Activated CD8-positive, alpha-beta T cell treated with anti-CD3 and anti-CD28 coated beads for 36 hours (primary cell): ENCODE measurements around the gene LANCL3. TPM values are rescaled to one million over a fixed set of nuclear protein-coding genes. Genes with fewer than 3 reads are reported as not detected.

Experiments used
- ATAC-seq: fragments of 200-7000 bp; cut with Tn5 transposase; one replicate; pipeline ENCODE4 v1.10.0; 2021; ENCODE audit warnings: mild to moderate bottlenecking, moderate library complexity
- CTCF ChIA-PET: fragments of 350-600 bp; sonication (Branson Sonifier 250); formaldehyde crosslinking; loops from one replicate; lab custom pipeline; 2021; ENCODE audit warnings: antibody characterized with exemption; lab: Charles Lee
- POLR2A ChIA-PET: fragments of 350-600 bp; sonication (Branson Sonifier 250); formaldehyde crosslinking; loops from one replicate; lab custom pipeline; 2021; ENCODE audit warnings: antibody characterized with exemption; lab: Charles Lee
- DNase-seq: peaks from one replicate; pipeline ENCODE4 v3.0.0-alpha.2; 2020
- H3K27ac Mint-ChIP-seq: one replicate; pipeline ENCODE4 v1.8.0; 2021; ENCODE audit warnings: mild to moderate bottlenecking, mixed read lengths
- H3K27me3 Mint-ChIP-seq: one replicate; pipeline ENCODE4 v1.8.0; 2021; ENCODE audit warnings: mixed read lengths
- H3K36me3 Mint-ChIP-seq: one replicate; pipeline ENCODE4 v1.8.0; 2021; ENCODE audit warnings: low read depth, mixed read lengths
- H3K4me1 Mint-ChIP-seq: one replicate; pipeline ENCODE4 v1.8.0; 2021; ENCODE audit warnings: low read depth, mixed read lengths
- H3K4me3 Mint-ChIP-seq: one replicate; pipeline ENCODE4 v1.8.0; 2021; ENCODE audit warnings: mild to moderate bottlenecking, moderate library complexity, mixed read lengths
- H3K9me3 Mint-ChIP-seq: one replicate; pipeline ENCODE4 v1.8.0; 2021; ENCODE audit warnings: mixed read lengths
- intact Hi-C: fragments of 100-400 bp; cut with micrococcal nuclease; formaldehyde crosslinking; loops from one replicate; pipeline ENCODE4 v1.10.0; 2022
- total RNA-seq, 2 experiments: library from RNA; stranded (reverse); gene quantifications; one replicate each; pipeline ENCODE4 v1.2.3, GENCODE V29; 2021
- TF ChIP-seq, protein P1 (sequence below): fragments of 200-600 bp; IDR thresholded peaks from one replicate; pipeline ENCODE4 v1.8.0; 2022; ENCODE audit warnings: antibody characterized with exemption, mild to moderate bottlenecking

Gene LANCL3
- total RNA-seq, 2 experiments from 2014 or later, result 0.16 to 0.34 TPM

DNA sequence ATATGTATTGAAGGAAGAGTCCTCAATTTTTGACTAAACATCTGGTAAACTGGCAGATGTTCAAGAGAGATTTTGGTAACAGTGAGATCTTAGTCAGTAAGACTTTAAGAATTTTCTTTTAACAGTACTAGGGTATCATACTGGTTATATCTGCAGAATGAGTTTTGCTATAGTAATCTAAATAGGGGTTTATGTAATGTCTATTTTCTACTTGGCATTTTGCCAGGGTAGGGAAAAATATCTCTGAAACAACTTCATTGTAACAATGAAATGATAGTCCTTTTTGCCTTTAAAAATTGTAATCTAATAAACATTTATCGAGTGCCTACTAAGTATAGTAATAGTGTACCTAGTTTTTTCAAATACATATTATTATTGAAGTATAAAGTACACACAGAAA lies 146.2 kb downstream of the LANCL3 start:
- ATAC-seq, result no peak
- ChIA-PET CTCF (no interaction called here), POLR2A (no interaction called here)
- Mint-ChIP-seq H3K36me3 (no peaks in the 10 kb centered on the region), H3K27ac (no peak overlapping the region), H3K4me3 (no peak overlapping the region), H3K27me3 (no peaks in the 10 kb centered on the region), H3K4me1 (no peaks in the 10 kb centered on the region), H3K9me3 (peaks cover 6% of the 10 kb centered on the region)
- TF ChIP-seq, protein P1, sequence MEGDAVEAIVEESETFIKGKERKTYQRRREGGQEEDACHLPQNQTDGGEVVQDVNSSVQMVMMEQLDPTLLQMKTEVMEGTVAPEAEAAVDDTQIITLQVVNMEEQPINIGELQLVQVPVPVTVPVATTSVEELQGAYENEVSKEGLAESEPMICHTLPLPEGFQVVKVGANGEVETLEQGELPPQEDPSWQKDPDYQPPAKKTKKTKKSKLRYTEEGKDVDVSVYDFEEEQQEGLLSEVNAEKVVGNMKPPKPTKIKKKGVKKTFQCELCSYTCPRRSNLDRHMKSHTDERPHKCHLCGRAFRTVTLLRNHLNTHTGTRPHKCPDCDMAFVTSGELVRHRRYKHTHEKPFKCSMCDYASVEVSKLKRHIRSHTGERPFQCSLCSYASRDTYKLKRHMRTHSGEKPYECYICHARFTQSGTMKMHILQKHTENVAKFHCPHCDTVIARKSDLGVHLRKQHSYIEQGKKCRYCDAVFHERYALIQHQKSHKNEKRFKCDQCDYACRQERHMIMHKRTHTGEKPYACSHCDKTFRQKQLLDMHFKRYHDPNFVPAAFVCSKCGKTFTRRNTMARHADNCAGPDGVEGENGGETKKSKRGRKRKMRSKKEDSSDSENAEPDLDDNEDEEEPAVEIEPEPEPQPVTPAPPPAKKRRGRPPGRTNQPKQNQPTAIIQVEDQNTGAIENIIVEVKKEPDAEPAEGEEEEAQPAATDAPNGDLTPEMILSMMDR, result no peak
- intact Hi-C loops, result no loop called here
- DNase-seq, result no peak

DNA sequence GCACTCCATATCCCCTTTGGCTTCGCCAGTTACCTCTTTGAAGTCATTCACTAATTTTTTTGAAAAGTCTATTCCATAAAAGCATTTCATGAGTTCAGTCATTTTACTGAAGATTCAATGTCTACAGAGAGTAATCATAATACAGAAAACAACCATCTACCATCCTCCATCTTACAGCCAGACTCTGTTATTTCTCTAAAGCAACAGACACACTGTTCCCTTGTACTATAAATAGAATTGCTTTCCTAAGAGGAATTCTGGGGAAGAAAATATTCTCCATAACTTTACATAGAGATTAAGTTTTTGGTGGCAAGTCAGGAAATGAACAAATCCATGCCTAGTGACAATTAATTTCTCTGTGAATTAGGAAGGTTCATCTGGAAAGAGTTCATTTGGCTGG lies 151.1 kb downstream of the LANCL3 start:
- no peak for DNase-seq
- H3K36me3 Mint-ChIP-seq, result no peaks in the 10 kb centered on the region
- H3K27ac Mint-ChIP-seq, result no peak overlapping the region
- H3K27me3 Mint-ChIP-seq, result no peaks in the 10 kb centered on the region
- TF ChIP-seq, protein P1, result no peak
- CTCF ChIA-PET, result interaction anchor here (1.4 kb wide), 1 partner anchor 103 kb away, joined by 3 read pairs; no protein-coding TSS in a partner anchor
- POLR2A ChIA-PET, result no interaction called here
- no peak overlapping the region for H3K4me3 Mint-ChIP-seq
- peaks cover 6% of the 10 kb centered on the region for H3K9me3 Mint-ChIP-seq
- ATAC-seq, result no peak
- intact Hi-C loops, result no loop called here
- no peaks in the 10 kb centered on the region for H3K4me1 Mint-ChIP-seq

DNA sequence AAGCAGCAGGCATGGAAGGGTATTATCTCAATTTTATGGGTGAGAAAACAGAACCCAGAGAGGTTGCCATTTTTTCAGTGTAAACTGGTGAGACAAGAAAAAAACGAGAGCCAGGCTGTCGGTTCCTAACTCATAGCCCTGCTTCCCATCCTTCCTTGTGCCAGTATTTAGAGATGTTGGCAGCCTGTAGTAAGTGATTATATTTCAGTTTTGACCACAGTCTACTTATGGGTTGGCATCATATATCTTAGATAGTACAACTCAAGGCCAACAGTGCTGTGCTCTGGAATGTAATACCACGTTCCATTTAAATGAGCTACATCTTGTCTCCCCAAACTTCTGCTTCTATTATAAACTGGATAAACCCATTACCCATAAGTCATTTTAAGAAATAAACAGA lies 154.9 kb downstream of the LANCL3 start:
- intact Hi-C loops, result no loop called here
- H3K27ac Mint-ChIP-seq, result no peak overlapping the region
- no peaks in the 10 kb centered on the region for H3K9me3 Mint-ChIP-seq

More for the DNA sequence above, 154.9 kb downstream of the LANCL3 start:
- TF ChIP-seq, protein P1, result no peak
- Mint-ChIP-seq H3K27me3 (no peaks in the 10 kb centered on the region), H3K4me3 (no peak overlapping the region), H3K36me3 (no peaks in the 10 kb centered on the region), H3K4me1 (no peaks in the 10 kb centered on the region)
- DNase-seq (no peak), ATAC-seq (no peak)
- POLR2A ChIA-PET, result no interaction called here
- CTCF ChIA-PET, result no interaction called here

Other genes starting within 250 kb of the LANCL3 start
- not detected for gene PRRG1, start 222.3 kb upstream of the LANCL3 start, total RNA-seq
- under 1 TPM in 1 of 2 experiments, not detected in 1; 0.07 TPM for gene XK, start 114.1 kb downstream of the LANCL3 start, total RNA-seq
- under 1 TPM; 0.07 to 0.25 TPM for gene CYBB, start 208.4 kb downstream of the LANCL3 start, total RNA-seq